ENCODE results near the gene DEFB128.
"Not testable (repeated sequence)": the region's sequence is repeated elsewhere in the genome, so short reads cannot be mapped to it uniquely, and the experiment has no call there.

The DEFB128 gene

DNA sequence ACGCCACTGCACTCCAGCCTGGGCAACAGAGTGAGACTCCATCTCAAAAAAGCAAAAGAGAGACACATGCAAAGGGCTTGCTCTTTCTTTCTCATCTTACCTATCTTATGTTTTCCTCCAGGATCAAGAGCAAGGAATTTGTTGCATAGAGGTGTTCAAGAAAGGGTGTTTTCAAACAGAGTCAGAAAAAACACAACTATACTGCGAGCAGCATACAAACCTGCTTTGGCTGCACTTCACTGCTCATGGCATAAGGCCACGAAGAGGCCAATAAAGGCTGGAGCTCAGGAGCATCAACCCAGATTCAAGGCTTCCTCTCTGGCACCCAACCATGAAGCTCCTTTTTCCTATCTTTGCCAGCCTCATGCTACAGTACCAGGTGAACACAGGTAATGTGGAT lies 37.4 kb upstream of the DEFB128 start, which contains the start of gene DEFB129:
TSS of gene DEFB129 (plus strand) at position 301 of the 400 bp plus-strand sequence. CDS start at position 332, 31 bp downstream.
- DNase-seq (ENCODE audit: low read depth), result no peak
- TF ChIP-seq MAX (IDR thresholded peaks at IDR 0.05; ENCODE audit: low read depth, low read length) (no peak), MYC (IDR thresholded peaks at IDR 0.05; ENCODE audit: low read depth, low read length) (no peak), POLR2A (IDR thresholded peaks at IDR 0.05; ENCODE audit: extremely low read depth, insufficient read length) (no peak)
- TF ChIP-seq, protein P1, sequence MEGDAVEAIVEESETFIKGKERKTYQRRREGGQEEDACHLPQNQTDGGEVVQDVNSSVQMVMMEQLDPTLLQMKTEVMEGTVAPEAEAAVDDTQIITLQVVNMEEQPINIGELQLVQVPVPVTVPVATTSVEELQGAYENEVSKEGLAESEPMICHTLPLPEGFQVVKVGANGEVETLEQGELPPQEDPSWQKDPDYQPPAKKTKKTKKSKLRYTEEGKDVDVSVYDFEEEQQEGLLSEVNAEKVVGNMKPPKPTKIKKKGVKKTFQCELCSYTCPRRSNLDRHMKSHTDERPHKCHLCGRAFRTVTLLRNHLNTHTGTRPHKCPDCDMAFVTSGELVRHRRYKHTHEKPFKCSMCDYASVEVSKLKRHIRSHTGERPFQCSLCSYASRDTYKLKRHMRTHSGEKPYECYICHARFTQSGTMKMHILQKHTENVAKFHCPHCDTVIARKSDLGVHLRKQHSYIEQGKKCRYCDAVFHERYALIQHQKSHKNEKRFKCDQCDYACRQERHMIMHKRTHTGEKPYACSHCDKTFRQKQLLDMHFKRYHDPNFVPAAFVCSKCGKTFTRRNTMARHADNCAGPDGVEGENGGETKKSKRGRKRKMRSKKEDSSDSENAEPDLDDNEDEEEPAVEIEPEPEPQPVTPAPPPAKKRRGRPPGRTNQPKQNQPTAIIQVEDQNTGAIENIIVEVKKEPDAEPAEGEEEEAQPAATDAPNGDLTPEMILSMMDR (IDR thresholded peaks at IDR 0.05; ENCODE audit: low read depth, low read length), result no peak
- no peak within 1 kb of the TSS for H3K4me3 ChIP-seq (ENCODE audit: low read depth, low read length)

- DNase-seq (ENCODE audit: low read depth); H3K4me3 ChIP-seq (ENCODE audit: low read depth, low read length): not testable (repeated sequence)
Measured at GRCh38 chr20:225879-226278, 36.4 kb upstream of the DEFB128 start.

- DNase-seq (ENCODE audit: low read depth), result no peak
- H3K4me3 ChIP-seq (ENCODE audit: low read depth, low read length), result no peak overlapping the region
- TF ChIP-seq MYC (IDR thresholded peaks at IDR 0.05; ENCODE audit: low read depth, low read length) (no peak), MAX (IDR thresholded peaks at IDR 0.05; ENCODE audit: low read depth, low read length) (no peak), POLR2A (IDR thresholded peaks at IDR 0.05; ENCODE audit: extremely low read depth, insufficient read length) (no peak)
- TF ChIP-seq, protein P1 (IDR thresholded peaks at IDR 0.05; ENCODE audit: low read depth, low read length), result no peak
Measured at GRCh38 chr20:221258-221830, 31.8 kb upstream of the DEFB128 start.

- no peak overlapping the region for H3K4me3 ChIP-seq (ENCODE audit: low read depth, low read length)
- no peak for TF ChIP-seq MAX (IDR thresholded peaks at IDR 0.05; ENCODE audit: low read depth, low read length)
- no peak for TF ChIP-seq MYC (IDR thresholded peaks at IDR 0.05; ENCODE audit: low read depth, low read length)
- TF ChIP-seq POLR2A (IDR thresholded peaks at IDR 0.05; ENCODE audit: extremely low read depth, insufficient read length), result no peak
- TF ChIP-seq, protein P1 (IDR thresholded peaks at IDR 0.05; ENCODE audit: low read depth, low read length), result peak; percentile 36
- peak; percentile 58 for DNase-seq (ENCODE audit: low read depth)
Measured at GRCh38 chr20:219290-220115, 30.0 kb upstream of the DEFB128 start.

DNA sequence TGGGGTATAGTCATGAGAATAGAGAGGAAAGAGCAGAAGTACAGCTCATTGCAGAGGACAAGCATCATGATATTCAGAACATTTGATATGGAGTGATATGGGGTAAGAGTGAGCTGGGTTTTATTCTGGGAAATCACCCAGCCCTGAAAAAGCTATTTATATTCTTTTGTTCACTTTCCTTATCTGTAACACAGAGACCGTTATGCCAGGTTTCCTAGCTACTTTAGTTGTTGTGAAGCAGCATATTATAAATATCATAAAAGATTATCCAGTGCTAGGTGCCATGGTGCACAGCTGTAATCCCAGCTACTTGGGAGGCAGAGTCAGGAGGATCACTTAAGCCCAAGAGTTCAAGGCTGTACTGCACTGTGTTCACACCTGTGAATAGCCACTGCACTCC lies 27.8 kb upstream of the DEFB128 start:
- no peak for TF ChIP-seq MAX (IDR thresholded peaks at IDR 0.05; ENCODE audit: low read depth, low read length)
- no peak for TF ChIP-seq MYC (IDR thresholded peaks at IDR 0.05; ENCODE audit: low read depth, low read length)
- no peak overlapping the region for H3K4me3 ChIP-seq (ENCODE audit: low read depth, low read length)
- DNase-seq (ENCODE audit: low read depth), result no peak

- H3K4me3 ChIP-seq (ENCODE audit: low read depth, low read length), result no peak overlapping the region
- DNase-seq (ENCODE audit: low read depth), result no peak
- TF ChIP-seq MAX (IDR thresholded peaks at IDR 0.05; ENCODE audit: low read depth, low read length) (no peak), POLR2A (IDR thresholded peaks at IDR 0.05; ENCODE audit: extremely low read depth, insufficient read length) (no peak), MYC (IDR thresholded peaks at IDR 0.05; ENCODE audit: low read depth, low read length) (no peak)
- TF ChIP-seq, protein P1 (IDR thresholded peaks at IDR 0.05; ENCODE audit: low read depth, low read length), result no peak
Measured at GRCh38 chr20:215796-216195, 26.3 kb upstream of the DEFB128 start.
